H1 (cell line): Measurements from ENCODE around the gene RIPOR1.

ENCODE experiments used
- ATF2 ChIP-seq: IDR thresholded peaks from 2 replicates; pipeline ENCODE4 v1.6.1; 2012; ENCODE audit warnings: low read length, inconsistent platforms
- CREB1 ChIP-seq: IDR thresholded peaks from 2 replicates; pipeline ENCODE4 v1.6.1; 2012; ENCODE audit warnings: inconsistent platforms
- EP300 ChIP-seq, 2 experiments: IDR thresholded peaks; 1 replicate in 1 of 2; 2 replicates in 1 of 2; pipeline ENCODE4 v1.6.1; 2011 to 2012; ENCODE audit warnings: low read depth in 2 of 2, low read length in 2 of 2, mild to moderate bottlenecking in 2 of 2, borderline replicate concordance in 1 of 2, inconsistent platforms in 1 of 2, moderate library complexity in 1 of 2
- HDAC6 ChIP-seq: IDR thresholded peaks from one replicate; pipeline ENCODE4 v1.7.1; 2012; ENCODE audit warnings: low read depth, mild to moderate bottlenecking, inconsistent platforms, low read length, moderate library complexity
- POLR2A ChIP-seq, 2 experiments: IDR thresholded peaks; 1 replicate in 1 of 2; 2 replicates in 1 of 2; pipeline ENCODE4 v1.6.1; 2011; ENCODE audit warnings: low read depth in 2 of 2, low read length in 2 of 2, mild to moderate bottlenecking in 2 of 2; ENCODE audit errors: control extremely low read depth in 1 of 2
- POLR2AphosphoS5 ChIP-seq: IDR thresholded peaks from 2 replicates; pipeline ENCODE4 v1.6.1; 2011; ENCODE audit warnings: low read depth, low read length
- RAD21 ChIP-seq, 2 experiments: IDR thresholded peaks in 1 of 2; conservative IDR thresholded peaks in 1 of 2; 2 replicates each; pipeline ENCODE4 v1.6.1; 2011; ENCODE audit warnings: low read depth in 2 of 2, low read length in 2 of 2, improper control_type of control experiment in 1 of 2, inconsistent platforms in 1 of 2, mild to moderate bottlenecking in 1 of 2, moderate library complexity in 1 of 2
- RNF2 ChIP-seq: fragments of 200-900, 300-1000 bp; sonication (generic); IDR thresholded peaks from 2 replicates; pipeline ENCODE4 v1.7.1; 2016; ENCODE audit warnings: borderline replicate concordance, low read depth, mild to moderate bottlenecking, antibody characterized with exemption, low read length; ENCODE audit not compliant: poor library complexity, severe bottlenecking; ENCODE audit errors: missing control alignments
- SIX5 ChIP-seq: IDR thresholded peaks from 2 replicates; pipeline ENCODE4 v1.6.1; 2011; ENCODE audit warnings: mild to moderate bottlenecking, low read depth, low read length
- YY1 ChIP-seq: IDR thresholded peaks from 2 replicates; pipeline ENCODE4 v1.6.1; 2011; ENCODE audit warnings: low read depth, mild to moderate bottlenecking, low read length
- ZNF274 ChIP-seq: IDR thresholded peaks from 2 replicates; pipeline ENCODE4 v1.7.0; 2012; ENCODE audit warnings: low read length, borderline replicate concordance; ENCODE audit errors: extremely low read depth
- TF ChIP-seq, protein P1 (sequence below), 3 experiments: IDR thresholded peaks; 1 replicate in 2 of 3; 2 replicates in 1 of 3; pipeline versions ENCODE4 v1.5.1 to v1.6.1; 2011; ENCODE audit warnings: low read length in 3 of 3, mild to moderate bottlenecking in 3 of 3, inconsistent platforms in 2 of 3, low read depth in 1 of 3, moderate library complexity in 1 of 3; ENCODE audit not compliant: insufficient read depth in 1 of 3; ENCODE audit errors: control extremely low read depth in 1 of 3

- TF ChIP-seq POLR2AphosphoS5 (no peak), ZNF274 (no peak), HDAC6 (no peak), POLR2A (IDR thresholded peaks at IDR 0.05; ENCODE audit: control extremely low read depth in 1 of 2, low read depth in 2 of 2, low read length in 2 of 2) (no peak), ATF2 (no peak; the same call in 1 of the 2 replicates), CREB1 (no peak), YY1 (no peak), EP300 (IDR thresholded peaks at IDR 0.05; ENCODE audit: borderline replicate concordance in 1 of 2, low read depth in 2 of 2, low read length in 2 of 2) (no peak), RNF2 (no peak), SIX5 (no peak), RAD21 (IDR thresholded peaks at IDR 0.05 in 1 of 2, conservative IDR thresholded peaks at IDR 0.05 in 1 of 2; ENCODE audit: low read depth in 2 of 2, low read length in 2 of 2) (no peak)
- TF ChIP-seq, protein P1, sequence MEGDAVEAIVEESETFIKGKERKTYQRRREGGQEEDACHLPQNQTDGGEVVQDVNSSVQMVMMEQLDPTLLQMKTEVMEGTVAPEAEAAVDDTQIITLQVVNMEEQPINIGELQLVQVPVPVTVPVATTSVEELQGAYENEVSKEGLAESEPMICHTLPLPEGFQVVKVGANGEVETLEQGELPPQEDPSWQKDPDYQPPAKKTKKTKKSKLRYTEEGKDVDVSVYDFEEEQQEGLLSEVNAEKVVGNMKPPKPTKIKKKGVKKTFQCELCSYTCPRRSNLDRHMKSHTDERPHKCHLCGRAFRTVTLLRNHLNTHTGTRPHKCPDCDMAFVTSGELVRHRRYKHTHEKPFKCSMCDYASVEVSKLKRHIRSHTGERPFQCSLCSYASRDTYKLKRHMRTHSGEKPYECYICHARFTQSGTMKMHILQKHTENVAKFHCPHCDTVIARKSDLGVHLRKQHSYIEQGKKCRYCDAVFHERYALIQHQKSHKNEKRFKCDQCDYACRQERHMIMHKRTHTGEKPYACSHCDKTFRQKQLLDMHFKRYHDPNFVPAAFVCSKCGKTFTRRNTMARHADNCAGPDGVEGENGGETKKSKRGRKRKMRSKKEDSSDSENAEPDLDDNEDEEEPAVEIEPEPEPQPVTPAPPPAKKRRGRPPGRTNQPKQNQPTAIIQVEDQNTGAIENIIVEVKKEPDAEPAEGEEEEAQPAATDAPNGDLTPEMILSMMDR (IDR thresholded peaks at IDR 0.05; ENCODE audit: control extremely low read depth in 1 of 3, insufficient read depth in 1 of 3, low read depth in 1 of 3, low read length in 3 of 3): no peak
Observed at GRCh38 chr16:67529582-67530012, 968 bp downstream of the RIPOR1 start.
